HEK293 (cell line): ENCODE results near the gene PVRIG.
A peak's percentile ranks its signal among the peaks of the same experiment; 100 is the strongest.

ENCODE experiments used
- CTCF ChIA-PET: fragments of 350-600 bp; formaldehyde crosslinking; extraction: SDS; loops from one replicate; lab custom pipeline; 2021; ENCODE audit warnings: antibody characterized with exemption; lab: Yijun Ruan, JAX
- POLR2A ChIA-PET: fragments of 300-600 bp; formaldehyde crosslinking; extraction: SDS; loops from one replicate; lab custom pipeline; 2020; ENCODE audit warnings: antibody characterized with exemption, inconsistent platforms; lab: Yijun Ruan, JAX
- H3K27ac ChIP-seq: fragments of 200-500 bp; sonication (Bioruptor generic); 2 replicates; pipeline ENCODE4 v1.5.1; 2014; ENCODE audit warnings: low read depth, low read length, control low read depth, inconsistent platforms; ENCODE audit errors: extremely low read depth
- H3K36me3 ChIP-seq, 2 experiments: fragments of 200-500 bp in 1 of 2; sonication (Bioruptor generic) in 1 of 2; 1 replicate in 1 of 2; 2 replicates in 1 of 2; pipeline ENCODE4 v1.5.1; 2014 to 2017; ENCODE audit warnings: inconsistent platforms in 2 of 2, low read length in 2 of 2; ENCODE audit not compliant: control insufficient read depth in 2 of 2, insufficient read depth in 1 of 2
- H3K4me1 ChIP-seq: fragments of 200-500 bp; sonication (Bioruptor generic); 2 replicates; pipeline ENCODE4 v1.5.1; 2014; ENCODE audit warnings: mild to moderate bottlenecking, low read length, inconsistent platforms; ENCODE audit not compliant: control insufficient read depth, insufficient read depth
- H3K4me3 ChIP-seq: 2 replicates; pipeline ENCODE4 v1.5.1; 2011; ENCODE audit warnings: low read depth, mild to moderate bottlenecking, control low read depth, low read length, moderate library complexity
- H3K9me3 ChIP-seq: fragments of 200-500 bp; sonication (Bioruptor generic); 2 replicates; pipeline ENCODE4 v1.5.1; 2014; ENCODE audit warnings: low read depth, low read length, inconsistent platforms; ENCODE audit not compliant: control insufficient read depth, insufficient read depth
- BCL11A ChIP-seq: fragments of 450-650 bp; formaldehyde crosslinking; IDR thresholded peaks from 2 replicates; pipeline ENCODE4 v1.5.1; 2016; ENCODE audit warnings: low read depth, missing biosample characterization, missing genetic modification characterization
- EGR2 ChIP-seq: fragments of 450-650 bp; formaldehyde crosslinking; IDR thresholded peaks from 2 replicates; pipeline ENCODE4 v1.5.1; 2016; ENCODE audit warnings: low read depth, missing biosample characterization, missing genetic modification characterization
- KLF9 ChIP-seq: fragments of 450-650 bp; formaldehyde crosslinking; IDR thresholded peaks from 2 replicates; pipeline ENCODE4 v1.5.1; 2016; ENCODE audit warnings: missing biosample characterization, missing genetic modification characterization, low read depth
- MZF1 ChIP-seq: fragments of 450-650 bp; formaldehyde crosslinking; IDR thresholded peaks from 2 replicates; pipeline ENCODE4 v1.5.1; 2017; ENCODE audit warnings: missing biosample characterization, missing genetic modification characterization, borderline replicate concordance
- SCRT1 ChIP-seq: fragments of 450-650 bp; formaldehyde crosslinking; IDR thresholded peaks from 2 replicates; pipeline ENCODE4 v1.5.1; 2016; ENCODE audit warnings: missing biosample characterization, missing genetic modification characterization, borderline replicate concordance
- SCRT2 ChIP-seq: fragments of 450-650 bp; formaldehyde crosslinking; IDR thresholded peaks from 2 replicates; pipeline ENCODE4 v1.5.1; 2016; ENCODE audit warnings: missing biosample characterization, missing genetic modification characterization
- SP2 ChIP-seq: fragments of 450-650 bp; formaldehyde crosslinking; IDR thresholded peaks from 2 replicates; pipeline ENCODE4 v1.5.1; 2016; ENCODE audit warnings: missing biosample characterization, missing genetic modification characterization
- TCF7L2 ChIP-seq: IDR thresholded peaks from 2 replicates; pipeline ENCODE4 v1.6.1; 2011; ENCODE audit warnings: low read depth, mild to moderate bottlenecking, inconsistent platforms, low read length, moderate library complexity, borderline replicate concordance
- YY2 ChIP-seq: fragments of 450-650 bp; formaldehyde crosslinking; IDR thresholded peaks from 2 replicates; pipeline ENCODE4 v1.5.1; 2016; ENCODE audit warnings: missing biosample characterization, missing genetic modification characterization
- ZFHX2 ChIP-seq: fragments of 450-650 bp; formaldehyde crosslinking; conservative IDR thresholded peaks from 2 replicates; pipeline ENCODE4 v1.5.1; 2016; ENCODE audit warnings: missing biosample characterization, missing genetic modification characterization
- ZNF121 ChIP-seq: fragments of 450-650 bp; formaldehyde crosslinking; IDR thresholded peaks from 2 replicates; pipeline ENCODE4 v1.5.1; 2016; ENCODE audit warnings: missing biosample characterization, missing genetic modification characterization
- ZNF155 ChIP-seq: fragments of 450-650 bp; formaldehyde crosslinking; IDR thresholded peaks from 2 replicates; pipeline ENCODE4 v1.5.1; 2016; ENCODE audit warnings: missing biosample characterization, missing genetic modification characterization
- ZNF2 ChIP-seq: fragments of 450-650 bp; formaldehyde crosslinking; IDR thresholded peaks from 2 replicates; pipeline ENCODE4 v1.5.1; 2016; ENCODE audit warnings: missing biosample characterization, missing genetic modification characterization
- ZNF248 ChIP-seq: fragments of 450-650 bp; formaldehyde crosslinking; IDR thresholded peaks from 2 replicates; pipeline ENCODE4 v1.5.1; 2017; ENCODE audit warnings: missing biosample characterization, missing genetic modification characterization
- ZNF341 ChIP-seq: fragments of 450-650 bp; formaldehyde crosslinking; IDR thresholded peaks from 2 replicates; pipeline ENCODE4; 2016; ENCODE audit warnings: low read depth, missing biosample characterization, missing genetic modification characterization
- ZNF433 ChIP-seq: fragments of 450-650 bp; formaldehyde crosslinking; IDR thresholded peaks from 2 replicates; pipeline ENCODE4 v1.5.1; 2016; ENCODE audit warnings: missing biosample characterization, missing genetic modification characterization, low read depth
- ZNF561 ChIP-seq: fragments of 450-650 bp; IDR thresholded peaks from 2 replicates; pipeline ENCODE4 v1.5.1; 2018; ENCODE audit warnings: missing biosample characterization, missing genetic modification characterization, borderline replicate concordance
- ZNF623 ChIP-seq: fragments of 450-650 bp; formaldehyde crosslinking; IDR thresholded peaks from 2 replicates; pipeline ENCODE4 v1.5.1; 2016; ENCODE audit warnings: missing biosample characterization, missing genetic modification characterization
- ZNF791 ChIP-seq: fragments of 450-650 bp; formaldehyde crosslinking; IDR thresholded peaks from 2 replicates; pipeline ENCODE4 v1.5.1; 2016; ENCODE audit warnings: missing biosample characterization, missing genetic modification characterization
- TF ChIP-seq, protein P1 (sequence below): fragments of 450-650 bp; formaldehyde crosslinking; IDR thresholded peaks from 2 replicates; pipeline ENCODE4 v1.5.0; 2017; ENCODE audit warnings: missing biosample characterization, missing genetic modification characterization, borderline replicate concordance
- TF ChIP-seq, protein P2 (sequence below): fragments of 450-650 bp; formaldehyde crosslinking; IDR thresholded peaks from 2 replicates; pipeline ENCODE4 v1.5.1; 2016; ENCODE audit warnings: missing biosample characterization, missing genetic modification characterization
- TF ChIP-seq, protein P3 (sequence below): fragments of 450-650 bp; formaldehyde crosslinking; IDR thresholded peaks from 2 replicates; pipeline ENCODE4 v1.5.1; 2016; ENCODE audit warnings: missing biosample characterization, missing genetic modification characterization
- TF ChIP-seq, protein P4 (sequence below): fragments of 450-650 bp; formaldehyde crosslinking; IDR thresholded peaks from 2 replicates; pipeline ENCODE4 v1.5.1; 2016; ENCODE audit warnings: missing biosample characterization, missing genetic modification characterization

Gene PVRIG

DNA sequence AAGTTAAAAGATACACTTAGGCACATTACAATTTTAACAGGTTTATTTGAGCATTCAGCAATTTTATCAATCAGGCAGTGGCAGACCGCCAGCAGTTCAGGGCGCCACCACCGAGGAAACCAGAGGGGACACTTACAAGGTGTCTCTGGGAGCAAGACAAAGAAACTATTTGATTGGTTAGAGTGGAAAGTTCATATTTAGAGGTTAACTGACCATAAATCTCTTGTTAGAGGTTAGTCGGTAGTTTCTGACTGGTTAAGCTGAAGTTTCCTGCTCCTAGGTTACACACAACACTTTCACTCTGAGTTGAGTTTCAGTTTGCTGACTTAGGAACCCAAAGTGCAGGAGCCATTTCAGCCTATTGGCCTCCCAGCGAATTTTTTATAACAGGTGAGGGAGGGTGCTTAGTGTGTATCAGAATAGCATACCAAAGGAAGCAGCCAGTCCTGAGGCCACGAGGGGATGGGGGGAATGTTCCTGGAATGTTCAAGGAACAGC lies 10.8 kb upstream of the PVRIG start:
- POLR2A ChIA-PET: no interaction called here
- no peak overlapping the region for H3K27ac ChIP-seq

DNA sequence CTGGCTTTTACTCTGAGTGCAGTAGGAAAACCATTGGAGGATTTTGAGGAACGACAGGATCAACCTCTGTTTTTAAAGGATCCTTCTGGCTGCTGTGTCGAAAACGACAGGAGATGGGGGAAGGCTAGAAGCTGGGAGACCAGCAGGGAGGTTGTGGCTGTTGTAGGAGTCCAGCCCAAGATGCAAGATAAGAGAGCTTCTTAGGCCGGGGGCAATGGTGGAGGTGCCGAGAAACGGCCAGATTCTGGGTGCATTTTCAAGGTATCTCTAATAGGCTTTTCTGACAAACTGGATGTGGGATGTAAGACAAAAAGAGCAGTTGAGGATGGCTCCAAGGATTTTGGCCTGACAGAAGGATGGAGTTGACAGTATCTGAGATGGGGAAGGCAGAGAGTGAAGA lies 10.3 kb upstream of the PVRIG start:
- Histone ChIP-seq H3K4me3 (no peak overlapping the region), H3K9me3 (no peaks in the 10 kb centered on the region), H3K27ac (no peak overlapping the region), H3K4me1 (no peaks in the 10 kb centered on the region), H3K36me3 (no peaks in the 10 kb centered on the region)
- TF ChIP-seq ZNF121 (tag by site-specific recombination) (no peak), ZNF433 (tag by site-specific recombination) (no peak), ZNF155 (tag by site-specific recombination) (no peak), ZNF791 (no peak)
- CTCF ChIA-PET: interaction anchor here (2.1 to 6.8 kb wide), 3 partner anchors 8 to 77 kb away, joined by 7 to 55 read pairs (median 20); no protein-coding TSS in a partner anchor
- POLR2A ChIA-PET: interaction anchor here (0.8 kb wide), 1 partner anchor 220 kb away, joined by 3 read pairs; the partner anchor contains the start of genes MEPCE and ZCWPW1

More for the DNA sequence above, 10.8 kb upstream of the PVRIG start:
- H3K36me3 ChIP-seq: no peaks in the 10 kb centered on the region
- no peak overlapping the region for H3K4me3 ChIP-seq
- no peaks in the 10 kb centered on the region for H3K4me1 ChIP-seq
- CTCF ChIA-PET: interaction anchor here (1.6 to 6.8 kb wide), 4 partner anchors 9 to 77 kb away, joined by 3 to 55 read pairs (median 14); no protein-coding TSS in a partner anchor
- H3K9me3 ChIP-seq: no peaks in the 10 kb centered on the region
- TF ChIP-seq MZF1 (tag by site-specific recombination): no peak
- TF ChIP-seq ZNF341 (tag by site-specific recombination): peak; percentile 38; the same call in 1 of the 2 replicates

DNA sequence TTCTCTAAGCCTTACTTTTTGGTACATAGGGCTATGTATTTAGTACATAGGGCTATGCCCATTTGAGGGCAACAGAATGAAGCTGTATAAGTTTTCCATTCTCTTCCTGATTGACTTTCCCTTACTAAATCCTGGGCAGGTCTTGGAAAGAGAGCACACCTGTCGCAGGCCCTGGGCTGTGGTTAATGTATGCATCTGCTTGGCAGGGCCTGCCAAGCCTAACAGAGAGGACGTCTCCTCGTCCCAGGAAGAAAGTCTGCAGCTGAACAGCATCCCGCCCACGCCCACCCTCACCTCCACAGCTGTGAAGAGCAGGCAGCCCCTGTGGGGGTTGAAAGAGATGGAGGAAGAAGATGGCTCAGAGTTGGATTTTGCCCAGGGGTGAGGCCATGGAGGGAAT lies 8.9 kb upstream of the PVRIG start:
- POLR2A ChIA-PET: no interaction called here
- H3K36me3 ChIP-seq: no peaks in the 10 kb centered on the region
- no peak overlapping the region for H3K27ac ChIP-seq
- H3K9me3 ChIP-seq: no peaks in the 10 kb centered on the region
- TF ChIP-seq ZFHX2 (tag by site-specific recombination) (peak; percentile 17; the same call in 1 of the 2 replicates), EGR2 (tag by site-specific recombination) (0 out of 2 replicates have a peak, but pooled peaks have one; percentile 35), ZNF623 (no peak), ZNF2 (tag by site-specific recombination) (no peak), BCL11A (no peak), SCRT2 (tag by site-specific recombination) (peak; percentile 85), TCF7L2 (no peak), KLF9 (tag by site-specific recombination) (no peak), SP2 (tag by site-specific recombination) (no peak), YY2 (tag by site-specific recombination) (no peak), ZNF248 (tag by site-specific recombination) (no peak), SCRT1 (tag by site-specific recombination) (peak; percentile 56; the same call in 1 of the 2 replicates), ZNF561 (tag by site-specific recombination) (no peak)
- TF ChIP-seq, protein P1, sequence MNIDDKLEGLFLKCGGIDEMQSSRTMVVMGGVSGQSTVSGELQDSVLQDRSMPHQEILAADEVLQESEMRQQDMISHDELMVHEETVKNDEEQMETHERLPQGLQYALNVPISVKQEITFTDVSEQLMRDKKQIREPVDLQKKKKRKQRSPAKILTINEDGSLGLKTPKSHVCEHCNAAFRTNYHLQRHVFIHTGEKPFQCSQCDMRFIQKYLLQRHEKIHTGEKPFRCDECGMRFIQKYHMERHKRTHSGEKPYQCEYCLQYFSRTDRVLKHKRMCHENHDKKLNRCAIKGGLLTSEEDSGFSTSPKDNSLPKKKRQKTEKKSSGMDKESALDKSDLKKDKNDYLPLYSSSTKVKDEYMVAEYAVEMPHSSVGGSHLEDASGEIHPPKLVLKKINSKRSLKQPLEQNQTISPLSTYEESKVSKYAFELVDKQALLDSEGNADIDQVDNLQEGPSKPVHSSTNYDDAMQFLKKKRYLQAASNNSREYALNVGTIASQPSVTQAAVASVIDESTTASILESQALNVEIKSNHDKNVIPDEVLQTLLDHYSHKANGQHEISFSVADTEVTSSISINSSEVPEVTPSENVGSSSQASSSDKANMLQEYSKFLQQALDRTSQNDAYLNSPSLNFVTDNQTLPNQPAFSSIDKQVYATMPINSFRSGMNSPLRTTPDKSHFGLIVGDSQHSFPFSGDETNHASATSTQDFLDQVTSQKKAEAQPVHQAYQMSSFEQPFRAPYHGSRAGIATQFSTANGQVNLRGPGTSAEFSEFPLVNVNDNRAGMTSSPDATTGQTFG (tag by site-specific recombination): no peak
- TF ChIP-seq, protein P2, sequence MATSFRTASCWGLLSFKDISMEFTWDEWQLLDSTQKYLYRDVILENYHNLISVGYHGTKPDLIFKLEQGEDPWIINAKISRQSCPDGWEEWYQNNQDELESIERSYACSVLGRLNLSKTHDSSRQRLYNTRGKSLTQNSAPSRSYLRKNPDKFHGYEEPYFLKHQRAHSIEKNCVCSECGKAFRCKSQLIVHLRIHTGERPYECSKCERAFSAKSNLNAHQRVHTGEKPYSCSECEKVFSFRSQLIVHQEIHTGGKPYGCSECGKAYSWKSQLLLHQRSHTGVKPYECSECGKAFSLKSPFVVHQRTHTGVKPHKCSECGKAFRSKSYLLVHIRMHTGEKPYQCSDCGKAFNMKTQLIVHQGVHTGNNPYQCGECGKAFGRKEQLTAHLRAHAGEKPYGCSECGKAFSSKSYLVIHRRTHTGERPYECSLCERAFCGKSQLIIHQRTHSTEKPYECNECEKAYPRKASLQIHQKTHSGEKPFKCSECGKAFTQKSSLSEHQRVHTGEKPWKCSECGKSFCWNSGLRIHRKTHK: no peak
- TF ChIP-seq, protein P3, sequence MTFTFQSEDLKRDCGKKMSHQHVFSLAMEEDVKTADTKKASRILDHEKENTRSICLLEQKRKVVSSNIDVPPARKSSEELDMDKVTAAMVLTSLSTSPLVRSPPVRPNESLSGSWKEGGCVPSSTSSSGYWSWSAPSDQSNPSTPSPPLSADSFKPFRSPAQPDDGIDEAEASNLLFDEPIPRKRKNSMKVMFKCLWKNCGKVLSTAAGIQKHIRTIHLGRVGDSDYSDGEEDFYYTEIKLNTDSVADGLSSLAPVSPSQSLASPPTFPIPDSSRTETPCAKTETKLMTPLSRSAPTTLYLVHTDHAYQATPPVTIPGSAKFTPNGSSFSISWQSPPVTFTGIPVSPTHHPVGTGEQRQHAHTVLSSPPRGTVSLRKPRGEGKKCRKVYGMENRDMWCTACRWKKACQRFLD (tag by site-specific recombination): no peak
- TF ChIP-seq, protein P4, sequence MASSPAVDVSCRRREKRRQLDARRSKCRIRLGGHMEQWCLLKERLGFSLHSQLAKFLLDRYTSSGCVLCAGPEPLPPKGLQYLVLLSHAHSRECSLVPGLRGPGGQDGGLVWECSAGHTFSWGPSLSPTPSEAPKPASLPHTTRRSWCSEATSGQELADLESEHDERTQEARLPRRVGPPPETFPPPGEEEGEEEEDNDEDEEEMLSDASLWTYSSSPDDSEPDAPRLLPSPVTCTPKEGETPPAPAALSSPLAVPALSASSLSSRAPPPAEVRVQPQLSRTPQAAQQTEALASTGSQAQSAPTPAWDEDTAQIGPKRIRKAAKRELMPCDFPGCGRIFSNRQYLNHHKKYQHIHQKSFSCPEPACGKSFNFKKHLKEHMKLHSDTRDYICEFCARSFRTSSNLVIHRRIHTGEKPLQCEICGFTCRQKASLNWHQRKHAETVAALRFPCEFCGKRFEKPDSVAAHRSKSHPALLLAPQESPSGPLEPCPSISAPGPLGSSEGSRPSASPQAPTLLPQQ (tag by site-specific recombination): no peak
- H3K4me1 ChIP-seq: no peaks in the 10 kb centered on the region
- CTCF ChIA-PET: interaction anchor here (0.6 to 6.8 kb wide), 5 partner anchors 7 to 423 kb away, joined by 3 to 55 read pairs (median 7); no protein-coding TSS in a partner anchor
- no peak overlapping the region for H3K4me3 ChIP-seq
